Stomach smooth muscle (tissue), 2 donors: Measurements from ENCODE around the gene THBD.

ENCODE experiments used
- H3K27ac ChIP-seq: one replicate; pipeline ENCODE4 v1.7.0; 2013; ENCODE audit warnings: mild to moderate bottlenecking, low read length, inconsistent platforms
- H3K27me3 ChIP-seq, 2 donors: one replicate each; pipeline ENCODE4 v1.7.0; 2013; ENCODE audit warnings: low read length in 2 of 2; ENCODE audit not compliant: insufficient read depth in 2 of 2, control insufficient read depth in 1 of 2
- H3K36me3 ChIP-seq, 2 donors: one replicate each; pipeline ENCODE4 v1.7.0; 2013; ENCODE audit warnings: low read length in 2 of 2; ENCODE audit not compliant: control insufficient read depth in 2 of 2, insufficient read depth in 2 of 2
- H3K4me1 ChIP-seq: one replicate; pipeline ENCODE4 v1.7.0; 2013; ENCODE audit warnings: low read length; ENCODE audit not compliant: control insufficient read depth, insufficient read depth
- H3K4me3 ChIP-seq, 2 donors: one replicate each; pipeline ENCODE4 v1.7.0; 2013; ENCODE audit warnings: low read length in 2 of 2
- H3K9ac ChIP-seq, 2 donors: one replicate each; pipeline ENCODE4 v1.7.0; 2013; ENCODE audit warnings: low read length in 2 of 2, mild to moderate bottlenecking in 1 of 2
- H3K9me3 ChIP-seq, 2 donors: one replicate each; pipeline ENCODE4 v1.7.0; 2013; ENCODE audit warnings: low read length in 2 of 2; ENCODE audit not compliant: control insufficient read depth in 2 of 2
- donor health status: healthy.
- donor health status: Pancreatic carcinoma.

THBD gene

DNA sequence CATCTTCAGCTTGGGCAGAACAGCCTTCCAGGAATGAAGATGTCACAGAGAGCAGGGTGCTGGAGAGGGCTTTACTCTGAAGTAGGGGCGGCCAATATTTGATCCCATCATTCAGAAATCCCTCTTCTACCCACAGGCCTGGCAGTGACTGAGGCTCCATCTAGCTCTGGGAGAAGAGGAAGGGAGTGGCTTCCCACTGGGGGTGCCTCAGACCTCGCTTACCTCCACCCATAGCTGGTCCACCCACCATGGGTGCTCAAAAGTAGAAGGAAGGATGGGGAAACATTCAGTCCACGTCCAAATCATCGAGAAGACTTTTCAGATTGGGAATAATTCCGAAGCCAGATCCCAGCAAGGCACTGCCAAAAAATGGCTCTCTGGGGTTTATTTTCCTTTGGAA is 11.8 kb upstream of the THBD start:
- H3K9me3 ChIP-seq, result no peaks in the 10 kb centered on the region
- H3K4me3 ChIP-seq, result peak overlapping the region in 1 of 2 donors; percentile 4
- peaks cover 20% of the 10 kb centered on the region for H3K4me1 ChIP-seq
- no peak overlapping the region for H3K9ac ChIP-seq
- peak overlapping the region; percentile 50 for H3K27ac ChIP-seq
- H3K27me3 ChIP-seq, result no peaks in the 10 kb centered on the region
- H3K36me3 ChIP-seq, result no peaks in the 10 kb centered on the region

DNA sequence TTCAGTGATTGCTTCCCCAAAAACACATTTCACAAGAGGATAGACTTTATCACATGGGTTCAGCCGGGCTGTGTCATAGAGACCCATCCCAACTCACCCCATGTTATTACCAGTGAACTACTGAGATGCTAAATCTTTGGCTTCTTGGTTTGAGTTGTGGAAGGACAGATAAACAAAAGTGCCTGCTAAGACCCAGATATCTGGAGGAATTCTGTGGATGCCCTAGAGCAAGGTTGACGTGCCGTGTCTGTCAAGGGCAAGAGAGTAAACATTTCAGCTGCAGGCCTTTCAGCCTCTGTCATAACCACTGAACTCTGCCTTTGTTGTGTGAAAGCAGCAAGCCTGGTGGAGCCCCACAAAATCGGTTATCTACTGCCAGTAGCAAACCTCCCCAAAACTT is 11.2 kb upstream of the THBD start:
- Histone ChIP-seq H3K27ac (no peak overlapping the region), H3K9ac (no peak overlapping the region), H3K9me3 (no peaks in the 10 kb centered on the region), H3K4me1 (peaks cover 20% of the 10 kb centered on the region), H3K4me3 (no peak overlapping the region), H3K36me3 (no peaks in the 10 kb centered on the region), H3K27me3 (no peaks in the 10 kb centered on the region)

DNA sequence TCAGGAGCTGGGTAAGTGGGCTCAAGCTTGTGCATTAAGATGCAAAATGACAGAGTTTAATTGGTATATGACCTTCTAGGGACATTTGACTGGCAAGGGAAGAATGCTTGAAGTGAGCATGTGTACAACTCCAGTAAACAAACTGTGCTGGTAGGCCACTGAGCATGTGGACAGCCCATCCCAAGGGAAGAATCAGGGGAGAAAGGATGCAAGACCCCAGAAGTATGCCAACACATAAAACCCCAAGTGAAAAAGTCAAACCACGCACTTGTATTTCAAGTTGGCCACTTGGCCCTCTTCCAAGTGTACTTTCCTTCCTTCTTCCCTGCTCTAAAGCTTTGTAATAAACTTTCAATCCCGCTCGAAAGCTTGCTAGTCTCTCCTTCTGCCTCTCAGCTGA is 10.4 kb upstream of the THBD start:
- H3K9me3 ChIP-seq, result no peaks in the 10 kb centered on the region
- H3K9ac ChIP-seq, result no peak overlapping the region
- no peak overlapping the region for H3K27ac ChIP-seq
- peaks cover 20% of the 10 kb centered on the region for H3K4me1 ChIP-seq
- no peaks in the 10 kb centered on the region for H3K27me3 ChIP-seq
- H3K36me3 ChIP-seq, result no peaks in the 10 kb centered on the region
- H3K4me3 ChIP-seq, result no peak overlapping the region

DNA sequence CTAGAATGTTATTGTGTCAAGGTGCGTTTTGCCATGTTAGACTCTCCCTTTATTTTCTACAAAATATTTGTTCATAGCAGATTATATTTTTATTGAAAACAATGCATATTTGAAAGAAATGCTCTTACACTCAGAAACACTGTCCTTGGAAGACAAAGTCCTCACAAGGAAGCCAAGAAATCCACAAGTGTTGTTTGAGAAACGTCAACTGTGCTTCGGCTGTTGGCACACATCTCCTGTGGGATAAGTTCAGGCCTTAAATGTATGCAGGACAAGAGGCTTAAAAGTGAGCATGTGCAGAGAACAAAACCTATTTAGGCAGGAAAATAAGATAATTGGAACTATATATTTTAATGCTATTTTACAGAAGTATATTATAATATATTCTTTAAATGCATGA is 9.5 kb upstream of the THBD start:
- Histone ChIP-seq H3K4me1 (peaks cover 20% of the 10 kb centered on the region), H3K36me3 (no peaks in the 10 kb centered on the region), H3K27me3 (no peaks in the 10 kb centered on the region), H3K9ac (no peak overlapping the region), H3K9me3 (no peaks in the 10 kb centered on the region), H3K27ac (no peak overlapping the region), H3K4me3 (no peak overlapping the region)

DNA sequence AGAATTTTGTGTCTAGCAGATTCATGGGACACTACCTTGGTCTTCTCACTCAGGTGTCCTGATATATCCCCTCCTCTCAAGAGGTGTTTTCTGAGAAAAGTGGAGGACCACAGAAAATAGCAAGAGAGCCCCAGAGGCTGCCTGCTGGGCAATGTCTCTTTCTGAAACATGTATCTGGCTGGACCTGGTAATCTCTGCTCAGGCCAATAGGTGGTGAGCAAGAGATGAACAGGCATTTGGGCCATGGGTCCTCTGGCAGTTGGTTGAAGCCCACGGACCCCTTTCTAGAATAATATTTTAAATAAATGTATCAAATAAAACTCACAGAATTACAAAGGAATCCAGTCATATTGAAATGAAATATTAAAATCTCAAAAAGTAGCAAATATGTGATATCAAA is 8.8 kb upstream of the THBD start:
- Histone ChIP-seq H3K9me3 (no peaks in the 10 kb centered on the region), H3K4me1 (peaks cover 20% of the 10 kb centered on the region), H3K27me3 (no peaks in the 10 kb centered on the region), H3K9ac (no peak overlapping the region), H3K27ac (no peak overlapping the region), H3K36me3 (no peaks in the 10 kb centered on the region), H3K4me3 (no peak overlapping the region)

- Histone ChIP-seq H3K27me3 (peaks cover 11 to 38% of the 10 kb centered on the region in 2 donors), H3K27ac (no peak overlapping the region), H3K9me3 (no peaks in the 10 kb centered on the region), H3K36me3 (no peaks in the 10 kb centered on the region), H3K4me3 (no peak overlapping the region), H3K4me1 (peaks cover 34% of the 10 kb centered on the region), H3K9ac (no peak overlapping the region)
These were observed 3.4 kb upstream of the THBD start for GRCh38 chr20:23052904-23053303.

DNA sequence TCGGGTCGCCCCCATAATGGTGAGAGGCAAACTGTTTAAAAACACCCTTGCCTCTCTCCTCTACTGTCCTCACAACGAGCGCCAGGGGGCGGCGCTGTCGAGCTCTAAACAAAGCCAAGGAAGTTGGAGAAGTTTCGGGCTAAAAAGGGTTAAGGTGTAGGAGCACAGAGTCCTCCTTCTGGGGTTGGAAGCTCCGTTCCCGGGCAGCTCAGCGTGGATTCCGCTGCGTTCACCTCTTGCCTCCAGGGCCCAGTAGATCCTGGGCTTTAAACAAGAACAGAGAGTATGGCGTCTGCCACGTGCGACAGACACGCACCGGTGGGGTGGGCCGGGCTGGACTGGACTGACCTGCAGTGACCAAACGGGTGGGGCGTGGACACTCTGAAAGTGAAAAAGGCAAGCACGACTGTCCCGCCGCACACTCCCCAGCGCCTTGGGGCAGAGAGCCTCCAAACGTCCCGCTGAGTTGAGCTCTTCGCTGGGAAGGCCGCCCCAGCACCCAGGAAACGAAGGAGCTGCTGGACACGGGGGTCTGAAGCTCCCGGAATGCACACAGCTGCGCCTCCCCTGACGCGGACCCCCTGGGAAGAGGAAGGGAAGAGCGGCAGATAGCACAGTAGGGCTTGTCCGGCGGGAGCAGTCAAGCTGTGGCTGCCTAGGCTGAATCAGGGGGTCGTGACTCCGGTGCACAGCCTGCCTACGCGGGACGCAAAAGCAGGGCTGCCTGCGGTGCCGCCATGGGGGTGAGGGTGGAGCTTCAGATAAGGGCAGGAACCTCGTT is 1.6 kb upstream of the THBD start:
- Histone ChIP-seq H3K9ac (peak overlapping the region; percentile 57 to 58), H3K27ac (peak overlapping the region; percentile 49), H3K9me3 (no peaks in the 10 kb centered on the region), H3K27me3 (peaks cover 25 to 52% of the 10 kb centered on the region in 2 donors), H3K36me3 (no peaks in the 10 kb centered on the region), H3K4me1 (peaks cover 40% of the 10 kb centered on the region), H3K4me3 (peak overlapping the region; percentile 68 to 76)

DNA sequence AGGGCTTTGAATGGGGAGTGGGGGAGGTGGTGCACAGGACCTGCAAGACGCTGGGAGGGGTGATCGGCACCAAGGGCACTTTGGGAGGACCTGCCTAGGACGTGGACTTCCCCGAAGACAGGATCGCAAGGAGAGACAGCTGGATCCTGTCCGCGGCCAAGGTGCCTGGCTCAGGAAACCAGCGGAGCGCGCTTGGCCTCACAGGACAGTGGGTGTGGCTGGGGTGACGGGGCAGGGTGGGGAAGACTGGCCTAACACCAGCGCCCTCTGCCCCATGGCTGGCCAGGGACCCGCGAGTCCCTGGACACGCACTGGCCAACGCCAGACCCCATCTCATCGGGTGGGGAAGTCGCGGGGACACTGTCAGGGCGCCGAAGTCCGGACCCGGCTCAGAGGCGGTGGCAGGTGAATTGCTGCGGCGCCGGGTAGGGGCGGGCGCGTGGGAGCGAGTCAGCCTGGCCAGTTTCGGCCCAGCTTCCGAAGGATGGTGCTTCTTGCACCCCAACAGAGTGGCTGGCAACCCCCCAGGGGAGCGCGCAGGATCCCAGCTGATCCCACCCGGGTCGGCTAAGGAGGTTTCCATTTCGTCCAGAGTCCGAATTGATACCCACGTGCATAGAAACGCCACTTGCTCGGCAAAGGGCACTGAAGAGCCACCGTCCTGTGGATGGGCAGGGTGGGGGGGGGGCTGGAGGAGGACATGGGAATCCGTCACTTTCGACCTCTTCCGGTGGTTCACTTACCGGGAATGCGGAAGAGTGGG is 785 bp upstream of the THBD start:
- H3K4me1 ChIP-seq, result peaks cover 40% of the 10 kb centered on the region
- peak overlapping the region; percentile 58 for H3K27ac ChIP-seq
- H3K9me3 ChIP-seq, result no peaks in the 10 kb centered on the region
- H3K4me3 ChIP-seq, result peak overlapping the region; percentile 66 to 76
- peak overlapping the region; percentile 2 to 53 for H3K9ac ChIP-seq
- no peaks in the 10 kb centered on the region for H3K36me3 ChIP-seq
- H3K27me3 ChIP-seq, result peaks cover 27 to 58% of the 10 kb centered on the region in 2 donors

GRCh38 chr20:23048283-23049200 is 930 bp downstream of the THBD start:
- H3K4me3 ChIP-seq, result peak overlapping the region; percentile 66 to 76
- no peaks in the 10 kb centered on the region for H3K9me3 ChIP-seq
- H3K36me3 ChIP-seq, result no peaks in the 10 kb centered on the region
- peak overlapping the region in 1 of 2 donors; percentile 48 for H3K9ac ChIP-seq
- H3K4me1 ChIP-seq, result peaks cover 40% of the 10 kb centered on the region
- peaks cover 31 to 67% of the 10 kb centered on the region in 2 donors for H3K27me3 ChIP-seq
- no peak overlapping the region for H3K27ac ChIP-seq

GRCh38 chr20:23047738-23048214 is 1.7 kb downstream of the THBD start:
- H3K4me3 ChIP-seq, result peak overlapping the region; percentile 66 to 76
- no peaks in the 10 kb centered on the region for H3K9me3 ChIP-seq
- no peak overlapping the region for H3K27ac ChIP-seq
- H3K4me1 ChIP-seq, result peaks cover 40% of the 10 kb centered on the region
- H3K36me3 ChIP-seq, result no peaks in the 10 kb centered on the region
- H3K27me3 ChIP-seq, result peaks cover 35 to 71% of the 10 kb centered on the region in 2 donors
- H3K9ac ChIP-seq, result no peak overlapping the region
